Subcutaneous abdominal adipose tissue (tissue), 5 donors: ENCODE results near the gene ABCF2.

Experiments used
- H3K27ac ChIP-seq: one replicate; pipeline ENCODE4 v1.7.0; 2013; ENCODE audit warnings: low read depth, mild to moderate bottlenecking, inconsistent platforms, low read length, moderate library complexity
- H3K27me3 ChIP-seq, 5 donors: one replicate each; pipeline ENCODE4 v1.7.0; 2013; ENCODE audit warnings: low read length in 5 of 5, inconsistent platforms in 1 of 5; ENCODE audit not compliant: control insufficient read depth in 5 of 5, insufficient read depth in 4 of 5
- H3K36me3 ChIP-seq, 5 donors: one replicate each; pipeline ENCODE4 v1.7.0; 2013; ENCODE audit warnings: low read length in 5 of 5; ENCODE audit not compliant: control insufficient read depth in 5 of 5, insufficient read depth in 5 of 5
- H3K4me1 ChIP-seq, 5 donors: one replicate each; pipeline ENCODE4 v1.7.0; 2013; ENCODE audit warnings: low read length in 5 of 5, mild to moderate bottlenecking in 3 of 5, moderate library complexity in 1 of 5; ENCODE audit not compliant: control insufficient read depth in 5 of 5, insufficient read depth in 5 of 5
- H3K4me3 ChIP-seq, 5 donors: one replicate each; pipeline ENCODE4 v1.7.0; 2013; ENCODE audit warnings: low read length in 5 of 5, low read depth in 1 of 5
- H3K9ac ChIP-seq, 5 donors: one replicate each; pipeline ENCODE4 v1.7.0; 2013; ENCODE audit warnings: low read length in 5 of 5, mild to moderate bottlenecking in 4 of 5, moderate library complexity in 3 of 5
- H3K9me3 ChIP-seq, 5 donors: one replicate each; pipeline ENCODE4 v1.7.0; 2013; ENCODE audit warnings: low read length in 5 of 5; ENCODE audit not compliant: control insufficient read depth in 5 of 5
- donor health status: healthy.
- donor health status: healthy.
- donor health status: healthy.
- donor health status: healthy.
- donor health status: healthy.

ABCF2 gene

DNA sequence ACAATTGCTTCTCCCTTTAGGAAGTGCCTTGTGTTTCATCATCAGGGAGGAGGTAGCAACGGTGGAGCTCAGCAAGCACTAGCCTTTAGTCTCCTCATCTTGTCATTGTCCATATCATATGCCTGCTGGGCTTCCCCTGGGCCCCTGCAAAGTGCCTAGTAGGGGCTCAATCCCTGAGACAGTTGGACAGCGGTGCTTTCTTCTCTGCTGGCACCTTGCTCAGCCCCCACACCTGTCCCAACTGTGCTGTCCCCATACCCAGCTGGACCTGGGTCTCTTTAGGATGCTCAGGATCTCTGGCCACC is 16.0 kb upstream of the ABCF2 start:
- Histone ChIP-seq H3K4me1 (peaks cover 3 to 50% (median 34%) of the 10 kb centered on the region in 5 donors), H3K27ac (no peak overlapping the region), H3K36me3 (peaks cover 0 to 29% (median 27%) of the 10 kb centered on the region in 5 donors), H3K9me3 (no peaks in the 10 kb centered on the region), H3K4me3 (no peak overlapping the region), H3K9ac (peak overlapping the region in 1 of 5 donors; percentile 23), H3K27me3 (peaks cover 0 to 17% (median 11%) of the 10 kb centered on the region in 5 donors)

DNA sequence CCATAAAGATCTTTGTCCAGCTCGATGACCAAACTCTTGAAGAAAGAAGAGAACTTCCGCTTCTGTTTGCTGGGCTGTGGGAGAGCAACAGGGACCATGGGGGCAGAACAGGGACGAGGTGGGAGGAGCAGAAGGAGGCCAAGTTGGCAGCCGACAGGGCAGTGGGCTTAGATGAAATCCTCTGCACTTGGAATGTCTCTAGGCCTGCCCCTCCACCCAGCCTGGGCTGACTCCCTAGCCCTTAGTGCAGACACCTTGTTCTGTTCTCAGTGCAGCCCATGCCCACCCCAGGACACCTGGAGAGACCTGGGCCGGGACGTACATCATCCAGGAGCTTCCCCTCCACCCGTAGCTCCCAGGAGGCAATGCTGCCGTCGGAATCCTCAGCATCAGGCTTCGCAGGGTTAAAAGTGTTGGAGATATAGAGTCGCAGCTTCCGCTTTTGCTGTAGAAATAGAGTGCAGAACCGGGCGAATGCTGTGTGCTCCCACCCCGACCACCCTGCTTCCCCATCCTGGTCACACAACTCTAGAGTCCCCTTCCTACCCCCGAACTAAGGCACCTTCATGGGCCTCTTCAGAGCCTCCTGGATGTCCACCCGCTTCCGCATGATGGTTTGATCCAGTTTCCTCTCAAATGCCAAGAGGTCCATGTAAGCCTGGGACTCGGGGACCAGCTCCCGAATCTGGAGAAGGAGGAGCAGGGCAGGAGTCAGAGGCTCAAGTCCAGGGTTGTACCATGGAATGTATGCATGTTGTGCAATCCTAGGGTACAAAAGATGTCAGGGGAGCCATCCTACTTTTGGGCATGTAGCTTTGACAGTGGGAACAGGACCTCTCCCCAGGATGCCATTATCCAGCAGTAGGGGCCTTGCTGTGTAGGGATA is 15.4 kb upstream of the ABCF2 start:
- H3K27ac ChIP-seq: no peak overlapping the region
- peaks cover 0 to 17% (median 11%) of the 10 kb centered on the region in 5 donors for H3K27me3 ChIP-seq
- no peaks in the 10 kb centered on the region for H3K9me3 ChIP-seq
- H3K4me3 ChIP-seq: no peak overlapping the region
- peak overlapping the region in 1 of 5 donors; percentile 23 for H3K9ac ChIP-seq
- H3K4me1 ChIP-seq: peaks cover 3 to 44% (median 29%) of the 10 kb centered on the region in 5 donors
- peaks cover 0 to 35% (median 33%) of the 10 kb centered on the region in 5 donors for H3K36me3 ChIP-seq

DNA sequence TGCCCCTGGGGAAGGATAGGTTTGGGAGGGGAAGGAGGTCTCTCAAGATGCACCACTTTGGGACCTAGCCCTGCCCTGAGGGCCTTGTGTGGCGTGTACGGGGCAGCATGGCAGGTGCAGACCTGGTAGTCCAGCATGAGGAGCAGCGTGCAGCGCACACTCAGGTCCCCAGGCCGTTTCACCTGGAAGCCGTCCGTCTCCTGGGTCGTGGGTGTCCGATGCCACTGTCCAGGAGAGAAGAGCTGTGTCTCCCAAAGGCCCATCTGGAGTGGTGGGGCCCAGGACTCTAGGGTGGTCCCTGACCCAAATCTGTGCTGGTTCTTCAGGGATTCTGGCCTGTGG is 14.7 kb upstream of the ABCF2 start:
- Histone ChIP-seq H3K36me3 (peaks cover 3 to 42% (median 38%) of the 10 kb centered on the region in 5 donors), H3K9ac (peak overlapping the region in 1 of 5 donors; percentile 14), H3K4me1 (peaks cover 0 to 37% (median 22%) of the 10 kb centered on the region in 5 donors), H3K9me3 (no peaks in the 10 kb centered on the region), H3K4me3 (no peak overlapping the region), H3K27ac (no peak overlapping the region), H3K27me3 (peaks cover 0 to 17% (median 11%) of the 10 kb centered on the region in 5 donors)

DNA sequence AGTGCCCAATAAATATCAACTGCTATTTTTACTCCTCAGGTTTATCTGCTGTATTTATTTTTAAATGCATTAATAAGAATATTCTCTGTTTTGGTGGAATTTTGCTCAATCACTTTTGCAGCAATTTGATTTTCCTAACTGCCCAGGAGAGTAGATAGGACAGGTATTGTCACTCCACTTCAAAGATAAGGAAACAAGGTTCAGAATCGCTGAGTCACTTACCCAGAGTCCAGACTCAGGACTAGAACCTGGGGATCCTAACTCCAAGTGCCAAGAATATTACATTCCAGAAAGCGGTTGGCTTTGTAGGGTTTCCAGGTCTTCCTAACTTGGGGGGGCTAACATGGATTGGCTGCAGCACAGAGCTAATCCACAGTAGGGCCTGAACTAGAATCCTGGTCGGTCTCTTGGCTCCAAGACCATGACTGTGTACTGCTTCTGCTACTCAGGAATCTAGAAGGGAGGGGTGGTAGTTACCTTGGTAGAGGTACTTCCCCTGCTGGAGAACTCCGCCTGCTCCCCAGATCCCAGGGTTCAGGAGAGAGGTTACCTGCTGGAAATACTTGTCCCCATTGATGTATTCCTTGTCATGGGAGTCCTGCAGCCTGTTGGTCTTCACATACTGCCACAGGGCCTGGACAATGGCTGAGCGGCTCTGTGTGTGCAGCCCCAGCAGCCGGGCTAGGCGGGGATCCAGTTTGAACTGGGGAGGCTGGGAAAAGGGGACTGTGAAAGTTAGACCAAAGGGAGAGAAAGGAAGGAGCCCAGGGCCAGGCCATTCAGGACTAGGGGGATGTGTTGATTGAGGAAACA is 14.1 kb upstream of the ABCF2 start:
- Histone ChIP-seq H3K27ac (no peak overlapping the region), H3K4me3 (no peak overlapping the region), H3K27me3 (peaks cover 0 to 13% (median 10%) of the 10 kb centered on the region in 5 donors), H3K9ac (peak overlapping the region in 1 of 5 donors; percentile 14), H3K9me3 (no peaks in the 10 kb centered on the region), H3K4me1 (peaks cover 0 to 31% (median 19%) of the 10 kb centered on the region in 5 donors), H3K36me3 (peaks cover 4 to 47% (median 44%) of the 10 kb centered on the region in 5 donors)

DNA sequence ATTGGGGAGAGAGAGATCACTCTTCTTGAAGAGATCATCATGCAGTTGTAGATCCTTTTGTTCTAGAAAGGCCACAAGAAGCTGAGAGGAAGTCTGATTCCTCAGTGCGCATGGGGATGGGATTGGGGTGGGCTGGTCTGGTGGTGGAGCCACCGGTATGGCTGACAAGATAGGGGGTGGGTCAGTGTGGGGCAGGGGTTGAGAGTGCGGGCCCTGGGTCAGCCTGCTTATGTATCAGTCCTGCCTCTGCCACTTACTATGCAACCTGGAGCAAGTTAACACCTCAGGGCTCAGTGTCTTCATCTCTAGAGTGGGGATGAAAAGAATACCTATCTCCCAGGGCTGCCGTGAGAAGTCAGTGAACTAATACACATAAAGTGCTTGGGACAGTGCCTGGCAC is 13.5 kb upstream of the ABCF2 start:
- peaks cover 0 to 11% (median 6%) of the 10 kb centered on the region in 5 donors for H3K27me3 ChIP-seq
- H3K36me3 ChIP-seq: peaks cover 4 to 53% (median 49%) of the 10 kb centered on the region in 5 donors
- peaks cover 0 to 25% (median 13%) of the 10 kb centered on the region in 5 donors for H3K4me1 ChIP-seq
- H3K4me3 ChIP-seq: no peak overlapping the region
- no peak overlapping the region for H3K9ac ChIP-seq
- H3K9me3 ChIP-seq: no peaks in the 10 kb centered on the region
- no peak overlapping the region for H3K27ac ChIP-seq

DNA sequence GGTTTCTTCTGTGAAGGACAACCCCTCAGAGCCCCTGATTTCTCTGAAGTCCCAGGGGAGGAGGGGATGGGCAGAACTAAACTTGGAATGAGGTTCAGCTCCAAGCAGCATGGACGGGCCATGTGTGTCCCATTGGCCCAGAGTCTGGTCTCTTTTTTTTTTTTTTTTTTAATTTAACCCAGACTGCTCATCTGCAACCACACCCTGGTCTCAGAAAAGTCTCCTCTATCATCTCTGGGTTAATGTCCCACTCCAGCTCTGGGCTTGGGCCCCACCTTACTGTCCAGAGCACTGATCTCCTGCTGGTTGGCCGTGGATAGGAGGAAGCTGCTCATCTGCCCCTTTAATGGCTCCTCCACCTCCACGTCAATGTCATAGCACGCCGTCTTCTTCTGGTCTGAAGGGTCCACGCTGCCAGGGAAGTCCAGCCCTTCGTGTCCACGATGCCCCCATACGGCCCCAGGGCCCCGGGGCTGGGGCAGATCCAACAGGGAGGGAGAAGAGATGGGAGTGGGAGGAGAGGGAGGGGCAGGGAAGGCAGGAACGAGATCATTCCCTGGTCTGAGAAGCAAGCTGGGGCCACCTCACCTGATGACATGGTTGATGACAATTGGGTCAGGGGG is 12.9 kb upstream of the ABCF2 start:
- no peak overlapping the region for H3K27ac ChIP-seq
- peaks cover 0 to 11% (median 3%) of the 10 kb centered on the region in 5 donors for H3K27me3 ChIP-seq
- no peak overlapping the region for H3K4me3 ChIP-seq
- H3K9me3 ChIP-seq: no peaks in the 10 kb centered on the region
- H3K36me3 ChIP-seq: peaks cover 4 to 59% (median 55%) of the 10 kb centered on the region in 5 donors
- H3K4me1 ChIP-seq: peaks cover 0 to 19% (median 9%) of the 10 kb centered on the region in 5 donors
- H3K9ac ChIP-seq: no peak overlapping the region

DNA sequence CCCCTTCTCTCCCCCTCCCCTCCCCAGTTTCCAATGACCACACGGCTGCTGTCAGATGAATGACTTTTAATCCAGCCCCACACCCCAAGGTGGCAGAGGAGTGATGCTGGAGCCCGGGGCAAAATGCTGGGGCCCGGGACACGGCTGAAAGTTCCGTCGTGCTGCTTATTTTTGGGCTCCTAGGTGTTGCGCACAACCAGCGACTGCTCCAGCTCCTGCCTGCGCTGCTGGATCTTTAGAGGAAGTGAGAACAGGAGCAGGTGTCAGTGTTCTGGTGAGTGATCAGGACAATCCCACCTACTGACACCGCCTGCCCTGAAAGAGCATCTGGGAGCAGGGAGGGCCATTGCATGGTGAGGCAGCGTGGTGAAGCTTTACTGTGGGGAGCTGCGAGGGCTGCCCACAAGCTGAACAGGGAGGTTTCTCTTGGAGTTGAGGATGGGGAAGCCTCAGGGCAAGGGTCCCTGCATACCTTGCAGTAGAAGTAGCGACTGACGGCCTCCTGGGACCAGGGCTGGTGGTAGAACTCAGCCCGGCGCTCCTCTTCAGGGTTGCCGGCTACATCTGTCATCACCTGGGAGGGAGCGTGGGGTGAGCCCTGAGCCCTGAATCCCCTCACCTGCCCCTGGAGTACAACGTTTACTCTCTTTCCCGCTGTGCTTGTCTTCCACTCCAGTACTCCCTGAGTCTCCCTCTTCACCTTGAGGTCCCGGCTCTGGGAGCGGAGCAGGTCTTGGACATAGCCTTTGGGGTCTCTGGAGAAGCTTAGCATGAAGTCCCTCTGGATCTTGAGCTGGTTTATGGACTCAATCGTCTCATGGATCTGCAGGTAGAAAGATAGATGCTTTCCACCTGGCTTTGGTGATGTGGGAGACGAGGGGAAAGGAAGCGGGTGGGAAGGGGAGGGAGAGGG is 12.2 kb upstream of the ABCF2 start:
- H3K4me1 ChIP-seq: peaks cover 0 to 12% (median 4%) of the 10 kb centered on the region in 5 donors
- H3K4me3 ChIP-seq: no peak overlapping the region
- no peaks in the 10 kb centered on the region for H3K9me3 ChIP-seq
- peaks cover 4 to 61% (median 55%) of the 10 kb centered on the region in 5 donors for H3K36me3 ChIP-seq
- H3K9ac ChIP-seq: no peak overlapping the region
- peaks cover 0 to 5% (median 2%) of the 10 kb centered on the region in 5 donors for H3K27me3 ChIP-seq
- no peak overlapping the region for H3K27ac ChIP-seq

DNA sequence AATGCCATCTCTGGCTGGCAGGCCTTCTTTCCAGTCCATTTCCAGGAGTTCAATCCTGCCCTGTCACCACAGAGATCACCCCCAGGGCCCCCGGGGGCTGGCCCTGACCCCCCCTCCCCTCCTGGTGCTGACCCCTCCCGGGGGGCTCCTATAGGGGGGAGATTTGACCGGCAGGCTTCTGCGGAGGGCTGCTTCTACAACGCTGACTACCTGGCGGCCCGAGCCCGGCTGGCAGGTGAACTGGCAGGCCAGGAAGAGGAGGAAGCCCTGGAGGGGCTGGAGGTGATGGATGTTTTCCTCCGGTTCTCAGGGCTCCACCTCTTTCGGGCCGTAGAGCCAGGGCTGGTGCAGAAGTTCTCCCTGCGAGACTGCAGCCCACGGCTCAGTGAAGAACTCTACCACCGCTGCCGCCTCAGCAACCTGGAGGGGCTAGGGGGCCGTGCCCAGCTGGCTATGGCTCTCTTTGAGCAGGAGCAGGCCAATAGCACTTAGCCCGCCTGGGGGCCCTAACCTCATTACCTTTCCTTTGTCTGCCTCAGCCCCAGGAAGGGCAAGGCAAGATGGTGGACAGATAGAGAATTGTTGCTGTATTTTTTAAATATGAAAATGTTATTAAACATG is 11.3 kb upstream of the ABCF2 start:
- Histone ChIP-seq H3K36me3 (peaks cover 4 to 61% (median 55%) of the 10 kb centered on the region in 5 donors), H3K27ac (no peak overlapping the region), H3K27me3 (no peaks in the 10 kb centered on the region), H3K4me3 (no peak overlapping the region), H3K9me3 (no peaks in the 10 kb centered on the region), H3K9ac (no peak overlapping the region), H3K4me1 (peaks cover 2 to 14% (median 11%) of the 10 kb centered on the region in 5 donors)
